WTC11 (cell line): ENCODE measurements around the gene ARHGEF19. TPM values are rescaled to one million over a fixed set of nuclear protein-coding genes. Genes with fewer than 3 reads are reported as not detected.

ENCODE experiments used
- ATAC-seq: fragments of 200-7000 bp; cut with Tn5 transposase; 2 replicates; pipeline ENCODE4 v1.10.0; 2021; ENCODE audit warnings: mild to moderate bottlenecking, moderate library complexity
- CTCF ChIA-PET: fragments of 300-600 bp; sonication (Branson Sonifier 250); formaldehyde crosslinking; loops from one replicate; lab custom pipeline; 2021; ENCODE audit warnings: antibody characterized with exemption; lab: Charles Lee
- POLR2A ChIA-PET: fragments of 350-600 bp; sonication (Branson Sonifier 250); formaldehyde crosslinking; loops from one replicate; lab custom pipeline; 2021; ENCODE audit warnings: antibody characterized with exemption; lab: Charles Lee
- DNase-seq: peaks from one replicate; pipeline ENCODE4 v3.0.0; 2021; ENCODE audit warnings: low spot score
- H3K27ac Mint-ChIP-seq: 2 replicates; pipeline ENCODE4 v1.8.0; 2021; ENCODE audit warnings: mixed read lengths
- H3K27me3 Mint-ChIP-seq: 2 replicates; pipeline ENCODE4 v1.8.0; 2021; ENCODE audit warnings: low read depth, mild to moderate bottlenecking, moderate library complexity, mixed read lengths
- H3K36me3 Mint-ChIP-seq: 2 replicates; pipeline ENCODE4 v1.8.0; 2021; ENCODE audit warnings: mixed read lengths
- H3K4me1 Mint-ChIP-seq: 2 replicates; pipeline ENCODE4 v1.8.0; 2022; ENCODE audit warnings: mixed read lengths
- H3K4me3 Mint-ChIP-seq: 2 replicates; pipeline ENCODE4 v1.8.0; 2021; ENCODE audit warnings: mild to moderate bottlenecking, moderate library complexity, mixed read lengths
- H3K9me3 Mint-ChIP-seq: 2 replicates; pipeline ENCODE4 v1.8.0; 2021; ENCODE audit warnings: mixed read lengths
- ATF6 ChIP-seq: sonication (generic); formaldehyde crosslinking; IDR thresholded peaks from 2 replicates; pipeline ENCODE4 v1.8.1; 2023; ENCODE audit warnings: mild to moderate bottlenecking, missing genetic modification reagents
- CTCF ChIP-seq: fragments of 200-600 bp; IDR thresholded peaks from 2 replicates; pipeline ENCODE4 v1.8.0; 2022; ENCODE audit warnings: antibody characterized with exemption
- GABPB1 ChIP-seq: sonication (generic); formaldehyde crosslinking; IDR thresholded peaks from 2 replicates; pipeline ENCODE4 v1.8.1; 2023; ENCODE audit warnings: mild to moderate bottlenecking, missing genetic modification reagents
- GTF2I ChIP-seq: fragments of 250-450 bp; sonication (Bioruptor Pico); conservative IDR thresholded peaks from 2 replicates; pipeline ENCODE4 v1.4.0; 2021; ENCODE audit warnings: mild to moderate bottlenecking
- IRF2 ChIP-seq: sonication (generic); formaldehyde crosslinking; IDR thresholded peaks from 2 replicates; pipeline ENCODE4 v1.8.0; 2022; ENCODE audit warnings: low read depth, missing genetic modification reagents, borderline replicate concordance
- JAZF1 ChIP-seq: fragments of 250-450 bp; sonication (Bioruptor Pico); IDR thresholded peaks from 2 replicates; pipeline ENCODE4 v1.9.0; 2021; ENCODE audit warnings: moderate library complexity, mild to moderate bottlenecking, inconsistent platforms
- JUN ChIP-seq: sonication (generic); formaldehyde crosslinking; IDR thresholded peaks from 2 replicates; pipeline ENCODE4 v1.8.0; 2023; ENCODE audit warnings: mild to moderate bottlenecking, missing genetic modification reagents
- NFE2L1 ChIP-seq: sonication (generic); formaldehyde crosslinking; IDR thresholded peaks from 2 replicates; pipeline ENCODE4 v1.8.1; 2023; ENCODE audit warnings: missing genetic modification reagents
- SMAD4 ChIP-seq: sonication (generic); formaldehyde crosslinking; IDR thresholded peaks from 2 replicates; pipeline ENCODE4 v1.8.0; 2022; ENCODE audit warnings: mild to moderate bottlenecking, missing genetic modification reagents
- SOX15 ChIP-seq: fragments of 250-450 bp; sonication (Bioruptor Pico); IDR thresholded peaks from 2 replicates; pipeline ENCODE4 v1.9.0; 2021; ENCODE audit warnings: mild to moderate bottlenecking
- TCF7 ChIP-seq: sonication (generic); formaldehyde crosslinking; IDR thresholded peaks from 2 replicates; pipeline ENCODE4 v1.8.0; 2022; ENCODE audit warnings: mild to moderate bottlenecking, low read depth, missing genetic modification reagents, moderate library complexity
- ZBTB21 ChIP-seq: sonication (generic); formaldehyde crosslinking; IDR thresholded peaks from 2 replicates; pipeline ENCODE4 v1.8.1; 2023; ENCODE audit warnings: mild to moderate bottlenecking, missing genetic modification reagents, borderline replicate concordance
- ZNF121 ChIP-seq: sonication (generic); formaldehyde crosslinking; IDR thresholded peaks from 2 replicates; pipeline ENCODE4 v1.8.0; 2023; ENCODE audit warnings: missing genetic modification reagents
- ZNF317 ChIP-seq: sonication (generic); formaldehyde crosslinking; IDR thresholded peaks from 2 replicates; pipeline ENCODE4 v1.8.1; 2023; ENCODE audit warnings: low read depth, mild to moderate bottlenecking, moderate library complexity, missing genetic modification reagents, borderline replicate concordance
- ZNF396 ChIP-seq: fragments of 250-450 bp; sonication (Bioruptor Pico); IDR thresholded peaks from 2 replicates; pipeline ENCODE4 v1.8.0; 2021; ENCODE audit warnings: mild to moderate bottlenecking, moderate library complexity, borderline replicate concordance
- ZNF416 ChIP-seq: fragments of 250-450 bp; sonication (Bioruptor Pico); IDR thresholded peaks from 2 replicates; pipeline ENCODE4 v1.9.0; 2021; ENCODE audit warnings: mild to moderate bottlenecking, inconsistent platforms
- ZNF512 ChIP-seq: sonication (generic); formaldehyde crosslinking; IDR thresholded peaks from 2 replicates; pipeline ENCODE4 v1.8.1; 2022; ENCODE audit warnings: missing genetic modification reagents, borderline replicate concordance
- total RNA-seq: library from RNA; stranded (reverse); gene quantifications from 3 replicates; pipeline ENCODE4 v1.2.3, GENCODE V29; 2021
- TF ChIP-seq, protein P1 (sequence below): sonication (generic); formaldehyde crosslinking; IDR thresholded peaks from 2 replicates; pipeline ENCODE4 v1.8.0; 2023; ENCODE audit warnings: missing genetic modification reagents, mild to moderate bottlenecking, borderline replicate concordance
- TF ChIP-seq, protein P2 (sequence below): sonication (generic); formaldehyde crosslinking; IDR thresholded peaks from 2 replicates; pipeline ENCODE4 v1.8.1; 2022; ENCODE audit warnings: mild to moderate bottlenecking, missing genetic modification reagents, moderate library complexity, borderline replicate concordance

ARHGEF19 gene
- total RNA-seq, 1 experiment from 2014 or later = 53.1 TPM

DNA sequence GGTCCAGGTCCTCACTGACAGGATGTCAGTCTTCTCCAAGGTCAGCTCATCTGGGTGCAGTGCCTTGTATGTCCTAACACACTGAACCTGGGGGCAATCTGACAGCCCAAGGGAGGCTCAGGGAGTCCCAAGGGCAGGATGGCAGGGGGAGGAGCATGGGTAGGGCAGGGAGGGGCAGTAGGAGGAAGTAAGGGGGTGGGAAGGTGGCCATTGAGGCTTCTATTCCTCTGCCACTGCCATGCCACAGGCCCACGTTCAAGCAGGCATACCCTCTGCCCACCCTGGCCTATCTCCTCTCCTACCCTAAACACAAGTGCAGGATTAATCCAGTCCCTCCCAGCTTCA is 13.3 kb downstream of the ARHGEF19 start:
- H3K27me3 Mint-ChIP-seq = no peaks in the 10 kb centered on the region
- no peak for TF ChIP-seq SOX15
- ChIA-PET CTCF (interaction anchor here (1.1 to 1.5 kb wide), 2 partner anchors 46 to 120 kb away, joined by 3 to 6 read pairs; no protein-coding TSS in a partner anchor), POLR2A (no interaction called here)
- no peak for ATAC-seq
- no peaks in the 10 kb centered on the region for H3K9me3 Mint-ChIP-seq
- H3K4me1 Mint-ChIP-seq = no peaks in the 10 kb centered on the region
- H3K27ac Mint-ChIP-seq = no peak overlapping the region
- H3K36me3 Mint-ChIP-seq = peaks cover 22% of the 10 kb centered on the region
- no peak overlapping the region for H3K4me3 Mint-ChIP-seq
- DNase-seq = no peak

DNA sequence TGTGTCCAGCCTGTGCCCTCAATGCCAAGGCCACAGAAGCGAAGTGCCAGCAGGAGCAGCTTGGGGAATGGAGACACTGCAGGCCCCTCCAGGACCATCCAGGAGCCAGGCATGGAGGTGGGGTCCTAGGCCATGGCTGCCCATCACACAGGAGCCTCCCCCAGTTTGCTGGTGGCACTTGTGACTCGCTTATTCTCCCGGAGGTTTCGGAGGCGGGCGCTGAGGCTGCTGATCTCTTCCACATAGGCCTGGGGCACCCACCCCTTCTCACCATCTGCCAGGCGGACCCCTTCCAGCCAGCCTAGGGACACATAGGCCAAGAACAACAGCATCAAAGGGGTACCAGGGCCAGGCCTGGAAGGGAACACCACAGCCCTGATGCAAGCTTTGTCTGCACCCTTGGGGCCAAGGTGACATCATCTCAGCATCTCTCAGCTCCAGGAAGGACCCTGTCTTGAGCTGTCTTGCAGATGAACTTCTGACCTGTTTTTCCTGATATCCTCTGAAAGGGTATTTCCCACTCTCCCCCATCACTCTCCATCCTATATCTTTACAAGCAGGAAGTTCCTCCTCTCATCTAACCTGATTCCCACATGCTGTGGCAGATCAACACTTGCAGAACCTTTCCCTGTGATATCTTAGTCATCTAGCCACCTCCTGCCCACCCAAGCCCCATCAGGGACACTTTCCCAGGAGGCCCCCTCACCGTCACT is 13.9 kb downstream of the ARHGEF19 start:
- TF ChIP-seq, protein P1, sequence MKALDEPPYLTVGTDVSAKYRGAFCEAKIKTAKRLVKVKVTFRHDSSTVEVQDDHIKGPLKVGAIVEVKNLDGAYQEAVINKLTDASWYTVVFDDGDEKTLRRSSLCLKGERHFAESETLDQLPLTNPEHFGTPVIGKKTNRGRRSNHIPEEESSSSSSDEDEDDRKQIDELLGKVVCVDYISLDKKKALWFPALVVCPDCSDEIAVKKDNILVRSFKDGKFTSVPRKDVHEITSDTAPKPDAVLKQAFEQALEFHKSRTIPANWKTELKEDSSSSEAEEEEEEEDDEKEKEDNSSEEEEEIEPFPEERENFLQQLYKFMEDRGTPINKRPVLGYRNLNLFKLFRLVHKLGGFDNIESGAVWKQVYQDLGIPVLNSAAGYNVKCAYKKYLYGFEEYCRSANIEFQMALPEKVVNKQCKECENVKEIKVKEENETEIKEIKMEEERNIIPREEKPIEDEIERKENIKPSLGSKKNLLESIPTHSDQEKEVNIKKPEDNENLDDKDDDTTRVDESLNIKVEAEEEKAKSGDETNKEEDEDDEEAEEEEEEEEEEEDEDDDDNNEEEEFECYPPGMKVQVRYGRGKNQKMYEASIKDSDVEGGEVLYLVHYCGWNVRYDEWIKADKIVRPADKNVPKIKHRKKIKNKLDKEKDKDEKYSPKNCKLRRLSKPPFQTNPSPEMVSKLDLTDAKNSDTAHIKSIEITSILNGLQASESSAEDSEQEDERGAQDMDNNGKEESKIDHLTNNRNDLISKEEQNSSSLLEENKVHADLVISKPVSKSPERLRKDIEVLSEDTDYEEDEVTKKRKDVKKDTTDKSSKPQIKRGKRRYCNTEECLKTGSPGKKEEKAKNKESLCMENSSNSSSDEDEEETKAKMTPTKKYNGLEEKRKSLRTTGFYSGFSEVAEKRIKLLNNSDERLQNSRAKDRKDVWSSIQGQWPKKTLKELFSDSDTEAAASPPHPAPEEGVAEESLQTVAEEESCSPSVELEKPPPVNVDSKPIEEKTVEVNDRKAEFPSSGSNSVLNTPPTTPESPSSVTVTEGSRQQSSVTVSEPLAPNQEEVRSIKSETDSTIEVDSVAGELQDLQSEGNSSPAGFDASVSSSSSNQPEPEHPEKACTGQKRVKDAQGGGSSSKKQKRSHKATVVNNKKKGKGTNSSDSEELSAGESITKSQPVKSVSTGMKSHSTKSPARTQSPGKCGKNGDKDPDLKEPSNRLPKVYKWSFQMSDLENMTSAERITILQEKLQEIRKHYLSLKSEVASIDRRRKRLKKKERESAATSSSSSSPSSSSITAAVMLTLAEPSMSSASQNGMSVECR (CRISPR knock-in tag) = no peak
- TF ChIP-seq ZNF121 (no peak), ZNF396 (no peak), ATF6 (no peak), GTF2I (no peak), IRF2 (CRISPR knock-in tag) (no peak), ZNF512 (CRISPR knock-in tag) (no peak)
- TF ChIP-seq, all 79 proteins: peak for 0

GRCh38 chr1:16196874-16197273 is 15.6 kb downstream of the ARHGEF19 start:
- peaks cover 9% of the 10 kb centered on the region for H3K36me3 Mint-ChIP-seq
- POLR2A ChIA-PET = no interaction called here
- no peak overlapping the region for H3K4me3 Mint-ChIP-seq
- no peak overlapping the region for H3K27ac Mint-ChIP-seq
- H3K9me3 Mint-ChIP-seq = no peaks in the 10 kb centered on the region
- no peaks in the 10 kb centered on the region for H3K27me3 Mint-ChIP-seq
- CTCF ChIA-PET = interaction anchor here (1.7 kb wide), 1 partner anchor 118 kb away, joined by 5 read pairs; no protein-coding TSS in a partner anchor
- no peak for DNase-seq
- ATAC-seq = no peak
- H3K4me1 Mint-ChIP-seq = no peaks in the 10 kb centered on the region
- no peak for TF ChIP-seq JUN (CRISPR knock-in tag)
- no peak for TF ChIP-seq NFE2L1
- TF ChIP-seq TCF7 (CRISPR knock-in tag) = no peak
- TF ChIP-seq CTCF = no peak
- TF ChIP-seq JAZF1 (CRISPR knock-in tag) = no peak
- no peak for TF ChIP-seq GABPB1
- TF ChIP-seq, protein P2, sequence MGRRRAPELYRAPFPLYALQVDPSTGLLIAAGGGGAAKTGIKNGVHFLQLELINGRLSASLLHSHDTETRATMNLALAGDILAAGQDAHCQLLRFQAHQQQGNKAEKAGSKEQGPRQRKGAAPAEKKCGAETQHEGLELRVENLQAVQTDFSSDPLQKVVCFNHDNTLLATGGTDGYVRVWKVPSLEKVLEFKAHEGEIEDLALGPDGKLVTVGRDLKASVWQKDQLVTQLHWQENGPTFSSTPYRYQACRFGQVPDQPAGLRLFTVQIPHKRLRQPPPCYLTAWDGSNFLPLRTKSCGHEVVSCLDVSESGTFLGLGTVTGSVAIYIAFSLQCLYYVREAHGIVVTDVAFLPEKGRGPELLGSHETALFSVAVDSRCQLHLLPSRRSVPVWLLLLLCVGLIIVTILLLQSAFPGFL (CRISPR knock-in tag) = no peak
- TF ChIP-seq ZBTB21 (CRISPR knock-in tag) = no peak
- no peak for TF ChIP-seq ZNF317 (CRISPR knock-in tag)
- TF ChIP-seq GTF2I = no peak
- TF ChIP-seq ZNF416 (CRISPR knock-in tag) = no peak
- no peak for TF ChIP-seq SMAD4 (CRISPR knock-in tag)
- no peak for TF ChIP-seq IRF2 (CRISPR knock-in tag)

More for the DNA sequence above, 13.9 kb downstream of the ARHGEF19 start:
- H3K4me1 Mint-ChIP-seq = no peaks in the 10 kb centered on the region
- ChIA-PET POLR2A (no interaction called here), CTCF (interaction anchor here (1.1 kb wide), 1 partner anchor 120 kb away, joined by 3 read pairs; no protein-coding TSS in a partner anchor)
- no peaks in the 10 kb centered on the region for H3K27me3 Mint-ChIP-seq
- DNase-seq = no peak
- H3K27ac Mint-ChIP-seq = no peak overlapping the region
- H3K36me3 Mint-ChIP-seq = peaks cover 18% of the 10 kb centered on the region
- ATAC-seq = no peak
- H3K4me3 Mint-ChIP-seq = no peak overlapping the region
- H3K9me3 Mint-ChIP-seq = no peaks in the 10 kb centered on the region
